Right atrium auricular region (tissue), 2 donors: ENCODE results near the gene ERC2. TPM values are rescaled to one million over a fixed set of nuclear protein-coding genes. Genes with fewer than 3 reads are reported as not detected.

Experiments
- DNase-seq: peaks from one replicate; pipeline ENCODE4 v3.0.0-alpha.2; 2019; ENCODE audit warnings: low spot score
- H3K27ac ChIP-seq, 2 donors: fragments of 200-600 bp; sonication (generic); 1 replicate in 1 of 2; 2 replicates in 1 of 2; pipeline ENCODE4 v1.5.1; 2016 to 2019
- H3K27me3 ChIP-seq, 2 donors: fragments of 200-600 bp; sonication (generic); one replicate each; pipeline versions ENCODE4 v1.5.1 to v1.6.0; 2017 to 2019
- H3K36me3 ChIP-seq: fragments of 200-600 bp; sonication (generic); one replicate; pipeline ENCODE4 v1.5.1; 2016
- H3K4me1 ChIP-seq, 2 donors: fragments of 200-600 bp; sonication (generic); one replicate each; pipeline versions ENCODE4 v1.5.1 to v1.6.0; 2017 to 2019
- H3K4me3 ChIP-seq, 2 donors: fragments of 200-600 bp; sonication (generic); 1 replicate in 1 of 2; 2 replicates in 1 of 2; pipeline ENCODE4 v1.5.1; 2017 to 2019; ENCODE audit warnings: mild to moderate bottlenecking in 1 of 2, moderate library complexity in 1 of 2
- H3K9me3 ChIP-seq, 2 donors: fragments of 200-600 bp; sonication (generic); one replicate each; pipeline ENCODE4 v1.5.1; 2019
- total RNA-seq, 2 donors: library from RNA; depleted of rRNA; stranded (reverse); fragments of >200 nt; gene quantifications; one replicate each; pipeline ENCODE4 v1.1.0, GENCODE V29; 2016
- TF ChIP-seq, protein P1 (sequence below), 2 donors: fragments of 200-600 bp; sonication (generic); IDR thresholded peaks; one replicate each; pipeline ENCODE4 v1.5.1; 2019; ENCODE audit warnings: antibody characterized with exemption in 2 of 2

ERC2 gene
- total RNA-seq, 2 donors from 2014 or later: 2.9 to 4.0 TPM

DNA sequence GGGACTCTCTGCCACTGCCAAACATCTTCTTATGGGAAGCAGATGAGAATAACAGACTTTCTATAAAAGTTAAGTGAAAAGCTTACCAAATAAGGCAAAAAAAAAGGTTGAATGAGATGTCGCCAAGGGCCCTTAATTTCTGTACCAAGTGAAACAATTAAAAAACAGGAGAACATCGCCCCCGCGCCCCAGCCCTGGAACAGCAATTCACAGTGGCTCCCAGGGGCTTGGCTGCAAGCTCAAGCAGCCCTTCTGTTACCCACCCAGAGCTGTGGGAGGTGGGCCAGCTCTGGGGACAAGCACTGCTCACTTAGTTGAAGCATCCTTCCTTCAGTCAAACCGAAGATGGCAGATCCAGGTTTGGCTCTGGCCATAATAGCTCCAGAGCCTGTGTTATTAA lies 208.0 kb downstream of the ERC2 start:
- Histone ChIP-seq H3K27ac (no peak overlapping the region), H3K9me3 (no peaks in the 10 kb centered on the region), H3K4me3 (no peak overlapping the region), H3K27me3 (no peaks in the 10 kb centered on the region), H3K4me1 (no peaks in the 10 kb centered on the region), H3K36me3 (no peaks in the 10 kb centered on the region)
- TF ChIP-seq, protein P1, sequence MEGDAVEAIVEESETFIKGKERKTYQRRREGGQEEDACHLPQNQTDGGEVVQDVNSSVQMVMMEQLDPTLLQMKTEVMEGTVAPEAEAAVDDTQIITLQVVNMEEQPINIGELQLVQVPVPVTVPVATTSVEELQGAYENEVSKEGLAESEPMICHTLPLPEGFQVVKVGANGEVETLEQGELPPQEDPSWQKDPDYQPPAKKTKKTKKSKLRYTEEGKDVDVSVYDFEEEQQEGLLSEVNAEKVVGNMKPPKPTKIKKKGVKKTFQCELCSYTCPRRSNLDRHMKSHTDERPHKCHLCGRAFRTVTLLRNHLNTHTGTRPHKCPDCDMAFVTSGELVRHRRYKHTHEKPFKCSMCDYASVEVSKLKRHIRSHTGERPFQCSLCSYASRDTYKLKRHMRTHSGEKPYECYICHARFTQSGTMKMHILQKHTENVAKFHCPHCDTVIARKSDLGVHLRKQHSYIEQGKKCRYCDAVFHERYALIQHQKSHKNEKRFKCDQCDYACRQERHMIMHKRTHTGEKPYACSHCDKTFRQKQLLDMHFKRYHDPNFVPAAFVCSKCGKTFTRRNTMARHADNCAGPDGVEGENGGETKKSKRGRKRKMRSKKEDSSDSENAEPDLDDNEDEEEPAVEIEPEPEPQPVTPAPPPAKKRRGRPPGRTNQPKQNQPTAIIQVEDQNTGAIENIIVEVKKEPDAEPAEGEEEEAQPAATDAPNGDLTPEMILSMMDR (IDR thresholded peaks at IDR 0.05): no peak
- DNase-seq: no peak

- no peak for DNase-seq
- no peaks in the 10 kb centered on the region for H3K9me3 ChIP-seq
- no peaks in the 10 kb centered on the region for H3K36me3 ChIP-seq
- TF ChIP-seq, protein P1 (IDR thresholded peaks at IDR 0.05): no peak
- H3K27me3 ChIP-seq: no peaks in the 10 kb centered on the region
- no peak overlapping the region for H3K27ac ChIP-seq
- H3K4me1 ChIP-seq: no peaks in the 10 kb centered on the region
- no peak overlapping the region for H3K4me3 ChIP-seq
Measured at GRCh38 chr3:56257826-56258225, 210.4 kb downstream of the ERC2 start.

GRCh38 chr3:56254835-56255234 lies 213.4 kb downstream of the ERC2 start:
- Histone ChIP-seq H3K27ac (no peak overlapping the region), H3K4me3 (no peak overlapping the region), H3K36me3 (no peaks in the 10 kb centered on the region), H3K9me3 (no peaks in the 10 kb centered on the region), H3K4me1 (no peaks in the 10 kb centered on the region), H3K27me3 (no peaks in the 10 kb centered on the region)
- DNase-seq: no peak
- TF ChIP-seq, protein P1 (IDR thresholded peaks at IDR 0.05): peak in 1 of 2 donors; percentile 27

GRCh38 chr3:56253941-56254665 lies 214.2 kb downstream of the ERC2 start:
- Histone ChIP-seq H3K27ac (no peak overlapping the region), H3K4me3 (no peak overlapping the region), H3K27me3 (no peaks in the 10 kb centered on the region), H3K4me1 (no peaks in the 10 kb centered on the region), H3K36me3 (no peaks in the 10 kb centered on the region), H3K9me3 (no peaks in the 10 kb centered on the region)
- TF ChIP-seq, protein P1 (IDR thresholded peaks at IDR 0.05): no peak
- no peak for DNase-seq

DNA sequence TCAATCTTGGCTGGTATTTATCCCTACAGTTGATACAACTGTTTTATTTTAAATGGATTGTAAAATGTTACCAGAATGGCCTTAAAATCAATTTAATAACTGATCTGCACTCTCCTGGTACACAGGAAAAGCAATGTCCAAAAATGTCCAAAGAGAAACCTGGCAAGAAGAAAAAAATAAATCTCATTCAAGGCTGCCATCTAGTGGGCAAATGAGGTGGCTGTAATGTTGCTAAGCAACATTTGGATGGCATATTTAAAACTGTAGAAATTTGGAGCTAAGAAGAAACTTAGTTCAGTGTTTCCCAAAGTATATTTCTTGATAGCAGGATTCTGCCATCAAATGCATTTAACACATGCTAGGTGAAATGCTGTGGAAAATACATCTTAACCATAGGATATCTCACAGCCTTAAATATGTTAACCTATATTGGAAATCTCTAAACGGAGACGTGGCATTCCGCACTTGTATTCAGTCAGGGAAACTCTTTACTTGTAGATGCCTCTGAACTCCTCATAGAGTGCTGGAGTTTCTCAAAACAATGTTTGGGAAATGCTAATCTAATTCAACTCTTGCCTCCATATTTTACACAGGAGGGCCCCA lies 216.8 kb downstream of the ERC2 start:
- no peaks in the 10 kb centered on the region for H3K27me3 ChIP-seq
- no peak for DNase-seq
- TF ChIP-seq, protein P1 (IDR thresholded peaks at IDR 0.05): peak; percentile 72 to 81
- no peak overlapping the region for H3K4me3 ChIP-seq
- H3K36me3 ChIP-seq: no peaks in the 10 kb centered on the region
- H3K9me3 ChIP-seq: no peaks in the 10 kb centered on the region
- no peaks in the 10 kb centered on the region for H3K4me1 ChIP-seq
- no peak overlapping the region for H3K27ac ChIP-seq
